ENCODE data around the gene BMP7.
A peak's percentile ranks its signal among the peaks of the same experiment; 100 is the strongest.

BMP7 gene

DNA sequence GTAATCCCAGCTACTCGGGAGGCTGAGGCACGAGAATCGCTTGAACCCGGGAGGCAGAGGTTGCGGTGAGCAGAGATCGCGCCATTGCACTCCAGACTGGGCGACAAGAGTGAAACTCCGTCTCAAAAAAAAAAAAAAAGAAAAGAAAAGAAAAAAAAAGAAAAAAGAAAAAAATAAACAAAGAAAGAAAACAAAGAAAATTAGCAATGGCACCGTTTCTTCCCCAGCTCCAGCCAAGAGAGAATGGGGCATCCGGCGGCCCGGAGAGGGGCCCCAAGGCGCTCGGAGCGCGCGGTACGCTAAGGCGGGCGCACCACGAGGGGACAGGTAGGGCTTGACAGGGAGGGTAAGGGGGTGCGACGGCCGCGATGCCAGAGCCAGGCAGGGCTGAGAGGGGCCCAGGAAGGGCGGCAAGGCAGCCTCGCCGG is 1.5 kb downstream of the BMP7 start:
- peak in 1 of 2 donors; percentile 1 for DNase-seq

GRCh38 chr20:57263801-57264792 is 2.3 kb downstream of the BMP7 start:
- DNase-seq = peak in 1 of 2 donors; percentile 55

GRCh38 chr20:57262784-57263609 is 3.4 kb downstream of the BMP7 start:
- no peak for DNase-seq

- DNase-seq = no peak
Measured at GRCh38 chr20:57262301-57262700, 4.1 kb downstream of the BMP7 start.

DNA sequence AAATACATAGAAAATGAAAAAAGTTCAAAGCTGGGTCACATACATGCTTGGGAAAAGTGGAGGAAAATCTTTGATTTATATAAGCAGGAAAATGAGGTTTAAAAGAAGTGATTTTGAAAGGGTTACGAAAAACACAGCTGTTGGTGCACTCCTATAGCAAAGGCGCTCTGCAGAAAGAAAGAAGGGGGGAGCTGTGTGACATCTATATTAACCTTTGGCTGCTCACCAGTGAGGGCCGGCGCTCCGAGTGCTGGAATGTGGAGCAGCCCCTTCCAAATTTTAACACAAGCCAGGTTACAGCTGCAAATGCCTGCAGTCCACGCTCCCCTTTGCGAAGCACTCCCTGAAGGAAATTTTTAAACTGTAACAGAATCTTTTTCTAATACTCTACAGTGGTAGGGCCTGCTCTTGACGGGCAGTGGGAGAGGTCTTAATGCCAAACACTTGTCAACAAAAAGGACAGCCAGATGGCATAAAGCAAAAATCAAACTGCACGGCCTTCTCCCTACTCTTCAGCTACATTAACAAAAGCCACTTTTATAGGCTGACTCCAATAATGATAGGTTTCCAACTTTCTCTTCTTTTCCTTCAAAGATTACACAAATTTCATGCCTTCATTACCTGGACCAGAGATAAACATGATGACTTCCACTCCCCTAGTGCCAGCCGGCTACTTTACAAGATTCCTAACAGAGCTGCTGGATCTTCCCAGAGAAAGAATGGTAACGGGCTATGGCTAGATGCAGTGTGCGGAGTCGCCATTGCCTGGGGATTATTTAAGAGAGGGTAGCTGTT is 4.8 kb downstream of the BMP7 start:
- DNase-seq = no peak

- DNase-seq = no peak
Measured at GRCh38 chr20:57260934-57261333, 5.5 kb downstream of the BMP7 start.

- DNase-seq = no peak
Measured at GRCh38 chr20:57259938-57260921, 6.2 kb downstream of the BMP7 start.

DNA sequence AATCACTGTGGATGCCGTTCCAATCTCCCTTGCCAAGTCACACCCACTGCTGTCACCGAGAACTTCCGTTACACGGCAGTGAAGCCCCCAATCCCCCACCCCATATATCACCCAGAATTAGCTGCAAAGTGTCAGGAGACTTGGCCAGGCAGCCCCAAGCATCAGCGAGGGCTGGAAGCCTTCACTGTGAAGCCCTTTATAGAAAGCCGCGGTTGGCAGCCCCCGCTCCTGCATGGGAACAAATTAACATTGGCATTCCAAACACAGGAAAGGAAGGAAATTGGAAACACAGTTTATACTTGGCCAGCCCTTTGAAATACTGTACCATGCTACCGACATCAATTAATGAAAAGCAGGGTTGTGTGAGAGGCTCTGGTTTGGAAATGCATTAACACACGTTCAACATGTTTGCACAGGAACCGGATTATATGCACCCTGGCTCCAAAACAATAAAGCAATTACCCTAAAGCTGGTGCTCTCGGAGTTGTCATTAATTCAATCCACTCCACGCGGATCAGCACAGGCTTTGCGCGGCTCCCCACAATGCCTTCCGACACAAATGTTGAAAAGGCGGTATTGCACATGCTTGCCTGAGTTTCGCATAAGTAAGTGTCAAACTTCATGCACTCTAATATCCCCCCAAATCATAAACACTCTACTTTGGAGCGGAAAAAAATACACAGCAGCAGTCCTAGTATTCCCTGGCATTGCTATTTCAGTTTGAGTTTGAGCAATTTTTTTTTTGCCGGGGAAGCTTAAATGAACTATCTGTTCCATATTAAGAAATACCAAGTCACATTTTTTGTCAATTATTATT is 7.1 kb downstream of the BMP7 start:
- no peak for DNase-seq

GRCh38 chr20:57257701-57258453 is 8.6 kb downstream of the BMP7 start:
- no peak for DNase-seq

GRCh38 chr20:57256908-57257307 is 9.5 kb downstream of the BMP7 start:
- no peak for DNase-seq

DNA sequence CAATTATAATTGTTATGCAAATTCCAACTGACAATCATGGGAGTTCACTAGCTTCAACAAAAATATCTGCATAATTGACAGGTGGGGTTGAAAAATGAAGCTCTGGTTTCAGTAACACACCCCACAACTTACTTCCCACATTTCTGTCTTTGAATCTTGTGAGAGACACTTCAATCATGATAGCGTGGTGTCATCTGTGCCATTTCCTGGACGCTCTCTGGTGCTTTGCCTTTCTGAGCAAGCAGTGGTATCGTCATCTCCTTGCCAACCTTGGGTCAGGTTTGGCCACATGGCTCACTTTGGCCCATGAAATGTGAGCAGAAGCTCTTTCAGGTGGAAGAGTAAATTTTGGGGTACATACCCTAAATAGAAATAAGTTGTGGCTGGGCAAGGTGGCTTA is 10.2 kb downstream of the BMP7 start:
- no peak for DNase-seq

DNA sequence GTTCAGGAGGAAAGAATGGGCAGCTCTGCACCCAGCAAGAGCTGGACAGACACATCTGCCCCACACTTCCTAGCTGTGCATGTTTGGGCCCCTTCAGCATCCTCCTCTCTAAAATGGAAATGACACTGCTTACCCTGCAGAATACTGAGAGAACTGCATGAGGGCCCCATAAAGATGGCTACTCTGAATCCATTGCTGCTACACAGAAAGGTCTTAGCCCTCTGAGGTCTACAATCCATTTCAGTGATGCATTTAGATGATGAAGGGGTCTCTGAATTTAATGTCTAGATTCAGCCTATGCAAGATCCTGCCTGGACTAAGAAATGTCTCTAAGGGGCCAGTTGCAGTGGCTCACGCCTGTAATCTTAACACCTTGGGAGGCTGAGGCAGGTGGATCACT is 11.3 kb downstream of the BMP7 start:
- DNase-seq = no peak

GRCh38 chr20:57252559-57253162 is 13.8 kb downstream of the BMP7 start:
- no peak for DNase-seq

DNA sequence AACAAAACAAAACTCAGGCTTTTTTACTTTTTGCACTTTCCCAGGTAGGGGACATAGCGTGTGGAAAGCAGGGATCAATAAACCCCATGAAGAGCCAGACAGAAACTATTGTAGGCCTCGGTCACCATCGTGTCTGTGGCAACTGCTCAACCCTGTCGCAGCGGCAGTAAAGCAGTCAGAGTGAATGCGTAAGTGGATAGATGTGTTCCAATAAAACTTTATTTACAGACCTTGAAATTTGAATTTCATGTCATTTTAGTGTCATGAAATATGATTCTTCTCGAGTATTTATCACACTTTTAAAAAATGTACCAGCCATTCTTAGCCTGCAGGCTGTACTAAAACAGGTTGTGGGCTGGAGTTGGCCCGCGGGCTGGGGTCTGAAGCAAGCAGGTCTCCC is 14.5 kb downstream of the BMP7 start:
- no peak for DNase-seq

DNA sequence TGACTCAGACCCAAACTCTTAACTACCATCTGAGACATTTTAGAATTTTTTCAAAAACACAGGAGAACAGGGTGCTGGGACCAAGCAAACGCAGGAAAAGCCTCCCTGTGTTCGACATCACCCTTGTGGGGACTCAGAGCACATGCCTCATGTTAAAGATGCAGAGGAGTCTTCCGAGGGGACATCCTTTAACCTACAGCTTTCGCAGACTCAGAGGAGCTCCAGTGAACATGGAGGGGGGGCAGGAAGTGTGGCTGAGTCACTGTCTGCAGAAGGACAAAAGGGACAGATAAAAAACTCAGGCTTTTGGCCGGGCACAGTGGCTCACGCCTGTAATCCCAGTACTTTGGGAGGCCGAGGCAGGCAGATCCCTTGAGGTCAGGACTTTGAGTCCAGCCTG is 15.1 kb downstream of the BMP7 start:
- peak in 1 of 2 donors; percentile 3 for DNase-seq

- peak in 1 of 2 donors; percentile 14 for DNase-seq
Measured at GRCh38 chr20:57250607-57251343, 15.7 kb downstream of the BMP7 start.

DNA sequence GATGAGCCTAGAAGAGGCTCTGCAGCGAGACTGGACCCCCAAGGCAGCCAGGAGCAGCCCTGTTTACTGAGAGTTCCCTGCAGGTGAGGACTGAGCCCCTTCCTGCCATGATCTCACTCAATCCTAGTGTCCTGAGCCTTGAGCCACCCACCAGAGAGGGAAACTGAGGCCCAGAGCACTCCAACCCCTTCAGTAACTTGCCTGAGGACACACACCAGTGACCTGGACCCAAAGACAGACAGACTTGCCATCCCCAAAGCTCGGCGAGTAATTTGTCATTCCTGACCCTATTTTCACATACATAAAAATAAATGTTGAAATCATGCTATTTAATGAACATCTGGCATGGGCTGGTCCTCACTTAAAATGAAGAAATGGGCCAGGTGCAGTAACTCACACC is 16.7 kb downstream of the BMP7 start:
- no peak for DNase-seq

DNA sequence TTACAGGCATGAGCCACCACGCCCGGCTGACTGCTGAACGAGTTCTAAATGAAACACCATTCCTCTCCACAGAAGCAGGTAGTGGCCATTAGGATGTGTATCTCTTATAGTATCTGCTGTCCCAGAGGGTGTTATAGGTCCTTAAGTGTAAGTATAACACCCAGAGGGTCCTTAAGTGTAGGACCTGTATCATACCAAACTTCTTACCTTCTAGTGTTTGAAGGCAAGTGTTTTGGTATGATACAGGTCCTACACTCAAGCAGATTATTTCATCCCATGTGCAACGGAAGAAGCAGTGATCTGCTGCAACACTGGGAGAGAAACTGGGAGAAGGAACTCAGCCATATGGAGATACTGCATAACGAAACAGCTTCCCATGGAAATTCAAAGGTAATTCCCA is 17.4 kb downstream of the BMP7 start:
- DNase-seq = no peak

All from stimulated activated CD4-positive, alpha-beta T cell treated with anti-CD3 and anti-CD28 coated beads, Interleukin-2, amount 100 ng/mL, for 24 hours (primary cell).